ENCODE results near the gene EFCAB8. TPM values are rescaled to one million over a fixed set of nuclear protein-coding genes. Genes with fewer than 3 reads are reported as not detected.

The EFCAB8 gene
- total RNA-seq, 1 experiment from 2014 or later = not detected

GRCh38 chr20:32820698-32821377 lies 37.9 kb upstream of the EFCAB8 start:
- CTCF ChIA-PET = interaction anchor here (0.6 to 0.7 kb wide), 2 partner anchors 16 to 185 kb away, joined by 4 to 6 read pairs; no protein-coding TSS in a partner anchor

GRCh38 chr20:32822225-32822624 lies 36.5 kb upstream of the EFCAB8 start:
- ChIA-PET POLR2A (ENCODE audit: unreplicated experiment) (interaction anchor here (0.5 kb wide), 1 partner anchor 73 kb away, joined by 8 read pairs; no protein-coding TSS in a partner anchor), CTCF (interaction anchor here (0.7 to 0.9 kb wide), 2 partner anchors 32 to 578 kb away, joined by 4 read pairs; no protein-coding TSS in a partner anchor)
- no peak overlapping the region for H3K9ac ChIP-seq (ENCODE audit: low read length)
- intact Hi-C loops (cut with micrococcal nuclease) = no loop called here
- ATAC-seq = no peak
- no TSS peak for BruUV-seq (replicated peaks)
- no peaks in the 10 kb centered on the region for H3F3A ChIP-seq (ENCODE audit: low read length, unreplicated experiment)
- peaks cover 67% of the 10 kb centered on the region for H3K79me2 ChIP-seq (ENCODE audit: low read length)
- peaks cover 8% of the 10 kb centered on the region for H3K36me3 ChIP-seq (ENCODE audit: low read depth, low read length)
- H3K4me3 ChIP-seq (ENCODE audit: low read length) = peak overlapping the region; percentile 99; the same call in 1 of the 2 replicates
- no peaks in the 10 kb centered on the region for H3K27me3 ChIP-seq (ENCODE audit: low read length)
- no peak overlapping the region for H3K27ac ChIP-seq (ENCODE audit: low read length)
- no peaks in the 10 kb centered on the region for H3K9me3 ChIP-seq (ENCODE audit: low read length)
- peaks cover 50% of the 10 kb centered on the region for H4K20me1 ChIP-seq (ENCODE audit: low read length)
- no peak for DNase-seq
- TF ChIP-seq EZH2 (IDR thresholded peaks at IDR 0.05; ENCODE audit: low read length, unreplicated experiment) (no peak), CTCF (conservative IDR thresholded peaks at IDR 0.05; ENCODE audit: low read depth, low read length) (no peak), EZH2phosphoT487 (IDR thresholded peaks at IDR 0.05; ENCODE audit: borderline replicate concordance, low read length) (no peak)
- H3K4me2 ChIP-seq (ENCODE audit: low read length) = peak overlapping the region; percentile 89
- no peaks in the 10 kb centered on the region for H3K9me2 ChIP-seq (replicated peaks; ENCODE audit: low read length)
- no peak overlapping the region for H2AFZ ChIP-seq (ENCODE audit: low read length)
- peaks cover 30% of the 10 kb centered on the region for H3K4me1 ChIP-seq (ENCODE audit: insufficient read depth, low read length)

More at GRCh38 chr20:32820698-32821377, 37.9 kb upstream of the EFCAB8 start:
- Histone ChIP-seq H3K4me2 (ENCODE audit: low read length) (peak overlapping the region; percentile 89), H2AFZ (ENCODE audit: low read length) (peak overlapping the region; percentile 73; the same call in 1 of the 2 replicates), H3K9me3 (ENCODE audit: low read length) (no peaks in the 10 kb centered on the region), H3K4me3 (ENCODE audit: low read length) (peak overlapping the region; percentile 99), H3K4me1 (ENCODE audit: insufficient read depth, low read length) (peaks cover 30% of the 10 kb centered on the region), H3K9ac (ENCODE audit: low read length) (peak overlapping the region; percentile 87), H3K9me2 (replicated peaks; ENCODE audit: low read length) (no peaks in the 10 kb centered on the region), H4K20me1 (ENCODE audit: low read length) (peaks cover 50% of the 10 kb centered on the region), H3K27ac (ENCODE audit: low read length) (no peak overlapping the region), H3K36me3 (ENCODE audit: low read depth, low read length) (no peaks in the 10 kb centered on the region; the same call in 1 of the 2 replicates), H3K27me3 (ENCODE audit: low read length) (no peaks in the 10 kb centered on the region), H3F3A (ENCODE audit: low read length, unreplicated experiment) (no peaks in the 10 kb centered on the region), H3K79me2 (ENCODE audit: low read length) (peaks cover 57% of the 10 kb centered on the region)
- POLR2A ChIA-PET (ENCODE audit: unreplicated experiment) = no interaction called here
- no peak for DNase-seq
- no peak for ATAC-seq
- no peak for TF ChIP-seq EZH2 (IDR thresholded peaks at IDR 0.05; ENCODE audit: low read length, unreplicated experiment)
- TF ChIP-seq CTCF (conservative IDR thresholded peaks at IDR 0.05; ENCODE audit: low read depth, low read length) = no peak
- no peak for TF ChIP-seq EZH2phosphoT487 (IDR thresholded peaks at IDR 0.05; ENCODE audit: borderline replicate concordance, low read length)
- BruUV-seq (replicated peaks) = no TSS peak
- intact Hi-C loops (cut with micrococcal nuclease) = no loop called here

GRCh38 chr20:32823078-32823477 lies 35.6 kb upstream of the EFCAB8 start:
- no TSS peak for BruUV-seq (replicated peaks)
- peaks cover 11% of the 10 kb centered on the region for H3K36me3 ChIP-seq (ENCODE audit: low read depth, low read length)
- TF ChIP-seq EZH2 (IDR thresholded peaks at IDR 0.05; ENCODE audit: low read length, unreplicated experiment) (no peak), CTCF (conservative IDR thresholded peaks at IDR 0.05; ENCODE audit: low read depth, low read length) (0 out of 2 replicates have a peak, but pooled peaks have one; percentile 10)
- H4K20me1 ChIP-seq (ENCODE audit: low read length) = peaks cover 50% of the 10 kb centered on the region
- POLR2A ChIA-PET (ENCODE audit: unreplicated experiment) = no interaction called here
- ATAC-seq (no peak; the same call in 1 of the 2 replicates), DNase-seq (peak; percentile 50)
- no peak overlapping the region for H3K9ac ChIP-seq (ENCODE audit: low read length)
- peaks cover 37% of the 10 kb centered on the region for H3K4me1 ChIP-seq (ENCODE audit: insufficient read depth, low read length)
- H3K9me2 ChIP-seq (replicated peaks; ENCODE audit: low read length) = no peaks in the 10 kb centered on the region
- peak overlapping the region; percentile 89; the same call in 1 of the 2 replicates for H3K4me2 ChIP-seq (ENCODE audit: low read length)
- no peak overlapping the region for H2AFZ ChIP-seq (ENCODE audit: low read length)
- H3K27me3 ChIP-seq (ENCODE audit: low read length) = no peaks in the 10 kb centered on the region
- H3K79me2 ChIP-seq (ENCODE audit: low read length) = peaks cover 75% of the 10 kb centered on the region
- CTCF ChIA-PET = no interaction called here
- intact Hi-C loops (cut with micrococcal nuclease) = no loop called here
- H3K9me3 ChIP-seq (ENCODE audit: low read length) = no peaks in the 10 kb centered on the region
- H3K4me3 ChIP-seq (ENCODE audit: low read length) = no peak overlapping the region
- no peaks in the 10 kb centered on the region for H3F3A ChIP-seq (ENCODE audit: low read length, unreplicated experiment)
- no peak overlapping the region for H3K27ac ChIP-seq (ENCODE audit: low read length)
